NK-92 (cell line): ENCODE measurements around the gene IL34.

ENCODE experiments used
- DNase-seq: peaks from one replicate; lab custom pipeline; 2025; ENCODE audit not compliant: unreplicated experiment; lab: John Stamatoyannopoulos, UW

Gene IL34

DNA sequence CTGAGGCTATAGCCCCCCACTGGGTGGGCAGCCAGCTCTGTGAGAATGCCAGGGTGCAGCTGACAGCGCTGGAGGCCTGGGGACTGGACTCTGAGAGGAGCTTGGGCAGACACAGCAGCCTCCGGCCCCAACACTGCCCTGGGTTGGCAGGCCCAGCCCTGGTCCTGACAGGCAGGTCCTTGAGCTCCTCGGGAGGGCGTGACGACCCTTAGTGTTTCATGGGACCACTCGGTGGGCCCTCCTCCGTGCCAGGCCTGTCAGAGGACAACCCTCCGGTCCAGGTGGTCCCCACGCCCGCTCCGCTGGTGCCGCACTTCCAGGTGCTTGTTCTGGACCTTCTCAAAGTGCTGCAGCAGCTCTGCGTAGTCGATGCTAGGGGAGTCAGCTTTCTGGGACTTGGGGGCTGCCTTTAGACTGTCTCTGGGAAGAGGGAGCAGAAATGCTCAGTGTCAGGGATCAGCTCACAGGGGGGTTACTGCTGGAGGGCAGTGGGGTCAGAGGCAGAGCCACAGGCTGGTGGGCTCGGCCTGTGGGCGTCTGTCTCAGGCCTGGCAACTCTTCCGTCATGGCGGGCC, 41.4 kb downstream of the IL34 start:
- no peak for DNase-seq

- DNase-seq: no peak
These were observed 41.9 kb downstream of the IL34 start for GRCh38 chr16:70688246-70688742.

DNA sequence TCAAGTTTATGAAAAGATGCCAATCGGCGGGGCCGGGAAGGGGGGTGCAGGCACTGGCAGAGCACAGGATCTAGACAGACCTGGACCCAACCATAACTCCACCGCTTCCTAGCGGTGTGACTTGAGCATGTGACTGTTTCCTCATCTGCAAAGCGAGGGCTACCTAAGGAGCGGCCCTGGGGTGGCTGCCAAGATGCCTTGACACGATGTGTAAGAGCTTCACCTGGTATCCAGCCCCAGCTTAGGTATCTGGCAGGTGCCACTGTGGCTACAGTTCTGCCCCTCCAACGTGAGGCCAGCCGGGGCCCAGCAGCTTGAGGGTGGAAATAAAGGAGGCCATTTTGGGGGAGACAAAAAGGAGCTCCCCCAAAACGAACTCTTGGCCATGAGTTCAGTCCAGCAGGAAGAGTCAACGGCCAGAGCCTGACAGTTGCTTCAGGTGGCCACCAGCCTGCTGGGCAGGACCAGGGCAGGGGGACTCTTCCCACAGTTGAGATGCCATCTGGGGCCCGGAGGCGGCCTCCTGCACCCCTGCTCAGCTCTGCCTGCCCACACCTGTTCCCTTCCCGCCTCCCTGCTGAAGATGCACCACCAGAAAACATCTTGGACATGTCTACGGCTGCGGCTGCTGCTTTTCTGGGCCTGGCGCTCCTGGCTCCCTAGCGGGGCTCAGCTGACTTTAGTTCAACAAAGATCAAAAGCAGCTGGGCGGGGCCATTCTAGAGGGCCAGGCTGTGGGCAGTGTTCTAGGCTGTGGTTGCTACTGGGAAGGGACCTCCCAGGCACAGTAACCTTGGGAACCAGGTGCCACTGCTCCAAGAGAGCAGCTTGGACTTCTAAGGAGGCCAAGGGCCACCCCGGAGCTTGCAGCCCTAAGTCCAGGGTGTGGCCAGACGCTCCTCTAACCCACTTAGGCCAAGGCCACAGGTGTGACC, 42.9 kb downstream of the IL34 start:
- no peak for DNase-seq

GRCh38 chr16:70689970-70690891, 43.9 kb downstream of the IL34 start:
- no peak for DNase-seq

DNA sequence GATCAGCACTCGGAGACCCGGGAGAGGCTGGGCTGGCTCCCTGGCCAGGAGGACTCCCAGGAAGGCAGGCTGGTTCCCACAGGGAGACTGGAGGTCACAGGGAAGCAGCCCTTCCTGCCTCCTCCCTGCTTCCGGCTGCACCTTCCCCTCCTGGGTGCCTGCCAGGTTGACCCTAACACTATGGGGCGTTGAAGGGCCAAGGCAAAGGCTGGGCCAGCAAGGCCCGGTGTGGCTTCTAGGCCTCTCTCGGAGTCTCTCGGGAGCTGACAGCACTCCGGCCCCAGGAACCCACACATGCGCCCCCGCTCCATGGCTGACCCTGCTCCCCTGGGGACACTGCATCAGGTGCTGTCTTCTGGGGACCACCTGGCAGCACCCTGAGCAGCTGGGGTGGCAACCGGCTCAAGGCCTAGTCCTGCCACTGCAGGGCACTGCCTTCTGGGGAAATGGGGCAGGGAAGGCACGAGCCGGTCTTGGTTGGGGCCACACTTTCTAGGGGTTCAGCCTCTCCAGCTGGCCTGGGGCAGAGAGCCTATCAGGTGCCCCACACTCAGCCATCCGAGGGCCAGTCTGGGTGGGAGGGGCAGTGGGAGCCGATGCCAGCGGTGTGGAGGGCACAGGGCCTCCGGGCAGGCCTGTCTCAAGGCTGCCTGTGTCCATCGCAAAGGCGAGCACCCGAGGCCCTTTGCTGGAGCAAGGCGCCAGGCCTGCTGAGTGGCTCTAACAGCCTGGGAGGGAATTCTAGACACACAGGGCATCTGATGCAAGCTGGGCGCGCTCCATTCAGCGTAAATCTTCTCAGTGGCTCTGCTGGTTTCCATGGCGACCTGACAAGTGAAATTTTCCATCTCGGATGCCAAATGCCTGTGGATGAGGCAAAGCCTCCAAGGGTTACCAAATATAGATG, 45.1 kb downstream of the IL34 start:
- no peak for DNase-seq

DNA sequence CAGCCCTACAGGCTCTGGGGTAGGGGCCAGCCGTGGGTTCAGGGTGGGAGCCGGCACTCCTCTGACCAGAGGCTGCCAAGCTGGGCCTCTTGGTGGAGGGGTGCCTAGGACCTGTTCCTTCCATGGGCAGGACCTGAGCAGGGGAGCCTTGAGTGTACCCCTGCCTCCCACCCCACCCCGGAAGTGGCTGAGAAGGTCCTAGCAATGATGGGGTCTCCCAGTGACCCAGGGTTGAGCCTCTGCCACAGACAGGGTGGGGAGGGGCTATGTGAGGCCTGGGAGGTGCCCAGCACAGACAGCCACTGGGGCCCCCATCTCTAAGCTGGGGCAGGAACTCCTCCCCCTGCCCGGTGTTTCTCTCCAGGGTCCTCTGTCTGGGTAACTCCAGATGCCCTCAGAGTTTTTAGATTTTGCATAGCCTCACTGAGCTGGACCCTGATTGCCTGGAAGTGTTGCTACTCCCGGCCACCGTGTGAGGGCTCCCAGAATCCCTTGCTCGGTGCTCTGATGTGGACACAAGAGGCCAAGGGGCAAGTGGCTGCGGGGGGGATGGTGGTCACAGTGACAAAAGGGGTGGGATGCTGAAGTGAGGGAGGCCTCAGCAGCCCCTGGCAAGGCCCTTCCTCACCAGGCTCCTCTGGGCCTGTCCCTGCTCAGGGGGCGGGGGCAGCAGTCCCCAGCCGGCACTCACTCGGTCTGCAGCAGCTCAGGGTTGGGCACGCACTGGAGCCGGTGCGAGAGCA, 45.9 kb downstream of the IL34 start:
- no peak for DNase-seq

DNA sequence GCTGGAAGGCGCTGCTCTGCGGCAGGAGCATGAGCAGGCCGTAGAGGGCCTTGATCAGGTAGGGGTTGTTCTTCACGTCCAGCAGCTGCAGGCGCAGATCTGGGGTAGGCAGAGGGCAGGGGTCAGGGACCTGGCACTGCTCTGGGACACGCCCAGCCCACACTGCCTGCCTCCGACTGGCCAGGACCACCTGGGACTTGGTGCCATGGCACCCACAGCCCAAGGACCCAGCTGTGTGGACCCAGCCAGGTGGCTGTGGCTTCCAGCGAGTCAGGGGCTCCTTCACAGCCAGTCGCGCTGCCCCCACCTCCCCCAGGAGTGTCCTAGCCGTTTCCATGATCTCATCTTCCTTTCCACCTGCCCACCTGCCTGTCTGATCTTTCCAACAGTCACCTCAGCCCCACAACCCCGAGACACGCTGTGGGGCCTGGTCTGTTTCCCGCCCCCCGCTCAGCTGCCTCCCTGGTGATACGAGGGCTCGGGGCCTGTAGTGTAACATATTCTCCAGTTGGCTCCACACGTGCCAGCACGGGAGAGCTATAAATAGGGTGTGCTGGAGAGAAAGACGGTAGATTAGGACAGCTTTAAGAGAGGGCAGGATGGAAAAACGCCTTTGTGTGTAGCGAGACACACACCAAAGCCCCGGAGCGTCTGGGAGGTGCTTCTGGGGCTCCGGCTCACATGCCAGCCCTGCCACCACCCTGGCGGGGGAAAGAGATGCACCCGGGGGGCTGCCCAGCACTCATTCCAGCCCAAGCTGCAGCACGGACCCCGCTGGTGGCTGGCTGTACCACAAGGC, 46.7 kb downstream of the IL34 start:
- no peak for DNase-seq

DNA sequence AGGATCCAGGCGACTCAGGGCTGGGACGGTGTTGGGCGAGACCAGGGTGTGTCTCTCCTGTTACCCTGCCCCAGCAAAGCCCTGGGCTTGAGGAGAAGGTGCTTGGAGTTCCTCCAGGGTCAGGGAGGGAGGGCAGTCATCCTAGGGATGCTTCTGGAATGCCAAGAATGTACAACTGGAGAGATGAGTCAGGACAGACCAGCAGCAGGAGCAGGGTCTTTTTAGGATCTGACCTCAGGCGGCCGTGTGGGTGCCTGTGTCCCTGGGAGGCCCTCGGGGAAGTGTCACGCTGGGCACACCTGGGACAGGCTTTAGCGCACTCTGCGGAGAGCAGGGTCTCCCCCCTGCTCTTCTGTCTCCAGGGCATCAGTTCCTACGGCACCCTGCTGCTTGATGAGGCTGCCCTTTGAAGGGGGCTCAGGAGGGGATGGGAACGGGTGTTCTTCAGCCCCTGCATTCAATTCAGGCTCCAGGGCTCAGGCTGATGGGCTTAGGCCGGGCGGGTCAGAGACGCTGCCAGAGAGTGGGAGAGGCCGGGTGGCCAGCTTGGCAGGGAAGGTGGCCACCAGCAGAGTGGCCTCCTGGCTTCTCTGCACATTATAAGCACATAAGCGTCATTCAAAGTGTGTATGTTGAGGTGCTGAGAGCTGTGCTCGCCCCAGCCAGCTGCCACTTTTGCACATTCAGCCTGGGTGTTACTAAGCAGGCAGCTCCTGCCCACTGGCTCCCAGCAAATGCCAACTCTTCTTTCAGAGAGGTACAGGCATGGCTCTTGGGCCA, 47.9 kb downstream of the IL34 start:
- DNase-seq: no peak

GRCh38 chr16:70694868-70695218, 48.5 kb downstream of the IL34 start:
- no peak for DNase-seq

DNA sequence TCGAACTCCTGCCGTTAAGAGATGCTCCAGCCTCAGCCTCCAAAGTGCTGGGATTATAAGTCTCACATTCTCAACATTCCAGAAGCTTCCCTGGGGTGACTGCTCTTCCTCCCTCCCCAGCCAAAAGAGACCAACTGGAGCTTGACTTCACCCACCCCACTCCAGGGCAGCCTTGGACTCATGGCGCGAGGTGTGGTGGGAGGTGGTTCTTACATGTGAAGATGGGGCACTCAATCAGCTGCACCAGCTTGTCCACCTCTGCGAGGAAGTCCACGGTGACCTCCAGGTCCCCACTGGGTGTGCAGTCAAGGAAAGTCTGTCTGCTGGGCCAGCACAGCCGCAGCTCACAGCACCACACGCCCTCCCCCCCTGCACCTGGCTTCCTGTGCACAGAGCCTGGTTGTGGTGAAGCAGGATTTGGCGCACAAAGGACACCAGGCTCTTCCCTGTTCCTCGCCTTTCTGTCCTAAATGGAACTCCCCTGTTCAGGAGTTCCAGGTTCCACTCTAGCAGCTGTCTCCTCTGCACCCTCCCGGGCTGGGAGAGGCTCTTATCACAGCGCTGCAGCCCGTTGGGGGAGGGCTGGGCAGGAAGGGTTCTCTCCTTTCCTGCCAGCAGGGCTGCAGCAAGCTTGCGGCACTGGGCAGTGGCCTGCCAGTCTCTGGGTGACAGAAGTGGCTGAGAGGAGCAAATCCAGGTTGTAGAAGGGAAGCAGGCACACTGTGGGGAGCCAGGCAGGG, 49.1 kb downstream of the IL34 start:
- no peak for DNase-seq

GRCh38 chr16:70696355-70696754, 50.0 kb downstream of the IL34 start:
- DNase-seq: no peak

GRCh38 chr16:70696952-70697593, 50.7 kb downstream of the IL34 start:
- DNase-seq: no peak

- no peak for DNase-seq
These were observed 51.3 kb downstream of the IL34 start for GRCh38 chr16:70697594-70698170.

GRCh38 chr16:70698901-70699300, 52.5 kb downstream of the IL34 start:
- no peak for DNase-seq

GRCh38 chr16:70699696-70700095, 53.3 kb downstream of the IL34 start:
- DNase-seq: no peak
